Mesangial cell (primary cell): ENCODE data around the gene ARL6IP5. TPM values are rescaled to one million over a fixed set of nuclear protein-coding genes. Genes with fewer than 3 reads are reported as not detected.

Experiments
- total RNA-seq: library from RNA; depleted of rRNA; stranded (reverse); fragments of >200 nt; gene quantifications from 2 replicates; pipeline ENCODE4 v1.2.3, GENCODE V29; 2015

Gene ARL6IP5
- 138 and 166 TPM in 2 replicates for total RNA-seq

GRCh38 chr3:69084326-69085167 lies at the start of gene ARL6IP5:
Gene ARL6IP5 (plus strand): TSS chr3:69084937. CDS start chr3:69085048, 111 bp downstream.

GRCh38 chr3:69051756-69052471 lies 32.8 kb upstream of the ARL6IP5 start, which contains the start of gene TMF1:
Gene TMF1 (minus strand): TSS chr3:69052333. CDS start chr3:69052086, 247 bp downstream.

GRCh38 chr3:69080233-69080920 lies 4.4 kb upstream of the ARL6IP5 start, which contains the start of gene UBA3:
Gene UBA3 (minus strand): TSS chr3:69080365. CDS start chr3:69080353, 12 bp downstream.

GRCh38 chr3:69122403-69122802 lies 37.7 kb downstream of the ARL6IP5 start, which contains the start of gene LMOD3:
Gene LMOD3 (minus strand): TSS chr3:69122595. CDS start chr3:69122386, 209 bp downstream.

Other genes with a start within 250 kb of the ARL6IP5 start
- gene TAFA4, start 152.4 kb upstream of the ARL6IP5 start, total RNA-seq: not detected in 2 replicates
- gene EOGT, start 71.3 kb upstream of the ARL6IP5 start, total RNA-seq: 25.6 and 31.1 TPM in 2 replicates
- gene TMF1, start 32.6 kb upstream of the ARL6IP5 start, total RNA-seq: 9.1 and 10.9 TPM in 2 replicates
- gene UBA3, start 4.6 kb upstream of the ARL6IP5 start, total RNA-seq: 42.1 and 42.2 TPM in 2 replicates
- not detected in 2 replicates for gene LMOD3, start 37.7 kb downstream of the ARL6IP5 start, total RNA-seq